K562 (cell line): ENCODE results near the gene MRPL2. TPM values are rescaled to one million over a fixed set of nuclear protein-coding genes. Genes with fewer than 3 reads are reported as not detected.

Experiments
- ATAC-seq: fragments of 200-7000 bp; cut with Tn5 transposase; 3 replicates; pipeline ENCODE4 v1.9.1; 2020; ENCODE audit warnings: moderate library complexity
- BruUV-seq: library from RNA; stranded (reverse); fragments of 400-500 nt; replicated peaks from 2 replicates; lab custom pipeline; 2021; lab: Mats Ljungman, UMichigan
- CTCF ChIA-PET: fragments of 300-600 bp; formaldehyde crosslinking; extraction: SDS; loops from one replicate; lab custom pipeline; 2021; ENCODE audit warnings: low intra/inter-chr PET ratio; lab: Yijun Ruan, JAX
- POLR2A ChIA-PET: fragments of 300-600, 350-650 bp; sonication (Branson Sonifier 250); formaldehyde crosslinking; extraction: SDS; loops from one replicate; lab custom pipeline; 2021; ENCODE audit warnings: antibody characterized with exemption, inconsistent platforms; lab: Yijun Ruan, JAX
- DNase-seq, 4 experiments: peaks; one replicate each; pipeline versions ENCODE4 v3.0.0 to v3.0.0-alpha.2; 2011 to 2018; ENCODE audit warnings: low spot score in 3 of 4, mixed read lengths in 3 of 4; ENCODE audit errors: extremely low read depth in 1 of 4
- FAIRE-seq: peaks from 2 replicates; lab custom pipeline; 2011; peaks lifted over from hg19 to GRCh38; lab: Jason Lieb, UNC
- H2AFZ ChIP-seq: 2 replicates; pipeline ENCODE4 v1.6.0; 2011; ENCODE audit warnings: low read depth, low read length, control low read depth, inconsistent platforms
- H3K27ac ChIP-seq: fragments of 200-600 bp; 3 replicates; pipeline ENCODE4 v1.8.0; 2011; ENCODE audit warnings: low read depth, mild to moderate bottlenecking, control low read depth, inconsistent platforms, low read length, moderate library complexity, mixed read lengths; ENCODE audit errors: extremely low read depth
- H3K27me3 ChIP-seq, 2 experiments: fragments of 300-600 bp in 1 of 2; 2 replicates in 1 of 2; 3 replicates in 1 of 2; pipeline versions ENCODE4 v1.6.0 to v1.8.0; 2011; ENCODE audit warnings: inconsistent platforms in 2 of 2, low read length in 2 of 2, mild to moderate bottlenecking in 1 of 2, mixed read lengths in 1 of 2, moderate library complexity in 1 of 2; ENCODE audit not compliant: control insufficient read depth in 2 of 2, insufficient read depth in 2 of 2
- H3K36me3 ChIP-seq: fragments of 300-600 bp; 3 replicates; pipeline ENCODE4 v1.8.0; 2011; ENCODE audit warnings: mild to moderate bottlenecking, low read length, inconsistent platforms; ENCODE audit not compliant: control insufficient read depth, insufficient read depth
- H3K4me1 ChIP-seq, 2 experiments: fragments of 200-600 bp in 1 of 2; replicated peaks in 1 of 2; 2 replicates in 1 of 2; 3 replicates in 1 of 2; pipeline versions ENCODE4 v1.5.1 to v1.8.0; 2011; ENCODE audit warnings: inconsistent platforms in 2 of 2, low read length in 2 of 2, mild to moderate bottlenecking in 1 of 2, mixed read lengths in 1 of 2, moderate library complexity in 1 of 2; ENCODE audit not compliant: control insufficient read depth in 2 of 2, insufficient read depth in 2 of 2
- H3K4me2 ChIP-seq: 2 replicates; pipeline ENCODE4 v1.6.1; 2011; ENCODE audit warnings: low read length, control low read depth, inconsistent platforms, mixed read lengths; ENCODE audit not compliant: insufficient read depth
- H3K4me3 ChIP-seq: fragments of 200-600 bp; sonication (generic), shearing (Covaris generic); 2 replicates; pipeline ENCODE4 v1.5.1; 2016; ENCODE audit warnings: control low read depth, inconsistent platforms
- H3K79me2 ChIP-seq: fragments of 200-600 bp; 3 replicates; pipeline ENCODE4 v1.8.0; 2011; ENCODE audit warnings: low read length, inconsistent platforms; ENCODE audit not compliant: control insufficient read depth, insufficient read depth
- H3K9ac ChIP-seq, 2 experiments: 2 replicates each; pipeline versions ENCODE4 v1.6.0 to v1.6.1; 2011; ENCODE audit warnings: low read depth in 2 of 2, low read length in 2 of 2, control low read depth in 1 of 2, inconsistent platforms in 1 of 2, mild to moderate bottlenecking in 1 of 2, mixed read lengths in 1 of 2; ENCODE audit not compliant: insufficient read depth in 1 of 2
- H3K9me1 ChIP-seq: one replicate; pipeline ENCODE4 v1.6.0; 2011; ENCODE audit warnings: inconsistent platforms, mild to moderate bottlenecking, low read length, moderate library complexity; ENCODE audit not compliant: control insufficient read depth, insufficient read depth
- H3K9me3 ChIP-seq: replicated peaks from 2 replicates; pipeline ENCODE4 v1.5.1; 2011; ENCODE audit warnings: low read depth, low read length, inconsistent platforms; ENCODE audit not compliant: control insufficient read depth, insufficient read depth
- H4K20me1 ChIP-seq: replicated peaks from 2 replicates; pipeline ENCODE4 v1.6.1; 2011; ENCODE audit warnings: low read length, inconsistent platforms, mixed read lengths; ENCODE audit not compliant: control insufficient read depth, insufficient read depth
- ARNT ChIP-seq, 2 experiments: fragments of 450-650 bp; IDR thresholded peaks; 2 replicates each; pipeline ENCODE4 v1.6.1; 2016; ENCODE audit warnings: mild to moderate bottlenecking in 1 of 2
- BRCA1 ChIP-seq, 2 experiments: fragments of 450-650 bp in 1 of 2; sonication (generic) in 1 of 2; formaldehyde crosslinking in 1 of 2; IDR thresholded peaks; 2 replicates each; pipeline versions ENCODE4 v1.5.0 to v1.6.1; 2017 to 2020; ENCODE audit warnings: mild to moderate bottlenecking in 1 of 2, missing genetic modification reagents in 1 of 2
- CREB3L1 ChIP-seq: fragments of 450-650 bp; IDR thresholded peaks from 2 replicates; pipeline ENCODE4 v1.6.1; 2014; ENCODE audit warnings: low read depth, mild to moderate bottlenecking, moderate library complexity, borderline replicate concordance
- E2F3 ChIP-seq: fragments of 250-450 bp; sonication (Bioruptor Pico); IDR thresholded peaks from 2 replicates; pipeline ENCODE4 v1.4.0; 2020; ENCODE audit warnings: mild to moderate bottlenecking
- FOXA3 ChIP-seq, 2 experiments: fragments of 450-650 bp in 1 of 2; sonication (generic) in 1 of 2; formaldehyde crosslinking; IDR thresholded peaks in 1 of 2; conservative IDR thresholded peaks in 1 of 2; 2 replicates each; pipeline versions ENCODE4 v1.4.0 to v1.8.0; 2020 to 2022; ENCODE audit warnings: mild to moderate bottlenecking in 2 of 2, missing genetic modification reagents in 1 of 2
- FOXK2 ChIP-seq, 2 experiments: fragments of 450-650 bp; IDR thresholded peaks in 1 of 2; conservative IDR thresholded peaks in 1 of 2; 2 replicates each; pipeline ENCODE4 v1.6.1; 2016; ENCODE audit warnings: low read depth in 2 of 2, mild to moderate bottlenecking in 1 of 2
- GTF2E2 ChIP-seq: fragments of 200-800 bp; sonication (Bioruptor generic); IDR thresholded peaks from 2 replicates; pipeline ENCODE4 v1.6.1; 2016; ENCODE audit warnings: missing genetic modification characterization, missing compliant biosample characterization
- HDAC1 ChIP-seq, 2 experiments: fragments of 450-650 bp; IDR thresholded peaks; 2 replicates each; pipeline ENCODE4 v1.6.1; 2016 to 2017; ENCODE audit warnings: inconsistent platforms in 1 of 2, mild to moderate bottlenecking in 1 of 2, moderate library complexity in 1 of 2
- HMGN3 ChIP-seq: IDR thresholded peaks from 2 replicates; pipeline ENCODE4 v1.6.1; 2011; ENCODE audit warnings: borderline replicate concordance, low read depth, mild to moderate bottlenecking, mixed read lengths, low read length; ENCODE audit not compliant: insufficient read length; ENCODE audit errors: extremely low read depth
- RBFOX2 ChIP-seq: fragments of 200-400 bp; formaldehyde crosslinking; IDR thresholded peaks from 2 replicates; pipeline ENCODE4 v1.6.1; 2017; ENCODE audit warnings: low read depth, mild to moderate bottlenecking, low read length, moderate library complexity
- RBM34 ChIP-seq: fragments of 200-400 bp; formaldehyde crosslinking; IDR thresholded peaks from 2 replicates; pipeline ENCODE4 v1.6.1; 2018; ENCODE audit warnings: low read length, borderline replicate concordance; ENCODE audit not compliant: insufficient read depth
- SAFB2 ChIP-seq: fragments of 200-400 bp; formaldehyde crosslinking; IDR thresholded peaks from 2 replicates; pipeline ENCODE4 v1.6.1; 2018; ENCODE audit warnings: borderline replicate concordance, low read length, low read depth, moderate library complexity; ENCODE audit not compliant: severe bottlenecking
- SLC30A9 ChIP-seq: fragments of 250-450 bp; sonication (Bioruptor Pico); IDR thresholded peaks from 2 replicates; pipeline ENCODE4 v1.8.0; 2022; ENCODE audit warnings: mild to moderate bottlenecking, moderate library complexity
- ZNF3 ChIP-seq: fragments of 250-450 bp; sonication (Bioruptor Pico); IDR thresholded peaks from 2 replicates; pipeline ENCODE4 v1.5.0; 2021; ENCODE audit warnings: mild to moderate bottlenecking, moderate library complexity
- ZNF696 ChIP-seq: fragments of 250-450 bp; sonication (Bioruptor Pico); conservative IDR thresholded peaks from 2 replicates; pipeline ENCODE4 v1.4.0; 2020; ENCODE audit warnings: mild to moderate bottlenecking, moderate library complexity
- whole genome bisulfite sequencing: fragments of 100-300 bp; shearing (Covaris generic); methylation state at CpG from one replicate; pipeline ENCODE4 v1.1.6; 2016; ENCODE audit warnings: low coverage, mixed read lengths; ENCODE audit not compliant: insufficient coverage; ENCODE audit errors: missing lambda C conversion rate; 5-methylcytosine and 5-hydroxymethylcytosine counted together
- in situ Hi-C: fragments of 300-500 bp; cut with MboI; formaldehyde crosslinking; loops from 4 replicates; pipeline ENCODE4 v1.15.0; 2018; ENCODE audit warnings: inconsistent platforms, mixed read lengths
- intact Hi-C: fragments of 100-400 bp; cut with micrococcal nuclease; formaldehyde crosslinking; loops from 2 replicates; pipeline ENCODE4 v1.14.2; 2022
- polyA plus RNA-seq, 8 experiments: library from polyadenylated mRNA; depleted of rRNA in 4 of 8; stranded (reverse) in 5 of 8; unstranded in 3 of 8; fragments of >200 nt; fragmentation: Nextera tagmentation in 2 of 8; fragmentation: Illumina TruSeq in 1 of 8; extraction: Ambion mirVana in 2 of 8; extraction: Trizol in 1 of 8; gene quantifications; 2 replicates each; pipeline versions ENCODE4 v1.2.1 to v1.2.3, GENCODE V29; 2011 to 2014; ENCODE audit warnings: inconsistent platforms in 1 of 8, missing spikeins in 1 of 8
- total RNA-seq, 7 experiments: library from RNA; depleted of rRNA in 6 of 7; stranded (reverse); fragments of >200 nt in 6 of 7; fragmentation: Illumina TruSeq in 2 of 7; extraction: Trizol in 2 of 7; gene quantifications; 2 replicates each; pipeline versions ENCODE4 v1.2.1 to v1.2.3, GENCODE V29; 2011 to 2021; ENCODE audit warnings: low replicate concordance in 1 of 7
- TF ChIP-seq, protein P1 (sequence below), 2 experiments: IDR thresholded peaks; 2 replicates each; pipeline ENCODE4 v1.6.1; 2012; ENCODE audit warnings: improper control_type of control experiment in 2 of 2, low read depth in 2 of 2, low read length in 2 of 2, borderline replicate concordance in 1 of 2

The MRPL2 gene
- total and polyA plus RNA-seq, 9 of the 15 experiments (the other 6 are each of a cell fraction or from before 2014, with no cell fraction given), result 63.1 to 262 (median 121) TPM

- Histone ChIP-seq H3K79me2 (no peaks in the 10 kb centered on the region), H3K9ac (peak overlapping the region; percentile 33 to 90; a peak in 3 of 4 replicates), H3K27me3 (peaks cover 2 to 8% of the 10 kb centered on the region in 2 experiments; a peak in 2 of 5 replicates), H3K9me1 (no peaks in the 10 kb centered on the region), H3K4me3 (peak overlapping the region; percentile 53), H3K9me3 (no peaks in the 10 kb centered on the region), H3K27ac (no peak overlapping the region), H2AFZ (peak overlapping the region; percentile 88), H4K20me1 (0 out of 2 replicates have a peak, but pooled peaks cover 2% of the 10 kb centered on the region), H3K36me3 (no peaks in the 10 kb centered on the region), H3K4me1 (peaks cover 2 to 19% of the 10 kb centered on the region in 2 experiments; a peak in 4 of 5 replicates), H3K4me2 (peak overlapping the region; percentile 63)
- WGBS, result 30% methylated on average over 60 of the region's 72 CpGs
- POLR2A ChIA-PET, result interaction anchor here (0.6 to 1.7 kb wide), 6 partner anchors 10 to 96 kb away, joined by 3 to 4 read pairs (median 3); partner anchors contain the start of genes KLC4, MRPL2 and PPP2R5D
- intact Hi-C loops (no loop called here), in situ Hi-C loops (no loop called here)
- DNase-seq (peak in 2 of 4 experiments; percentile 45 to 51), FAIRE-seq (no peak), ATAC-seq (peak; percentile 14)
- CTCF ChIA-PET, result no interaction called here
- BruUV-seq, result no TSS peak
- TF ChIP-seq SAFB2 (no peak), CREB3L1 (no peak), HMGN3 (peak; percentile 64), ZNF3 (CRISPR knock-in tag) (no peak), RBFOX2 (peak; percentile 49; the same call in 1 of the 2 replicates), FOXA3 (CRISPR knock-in tag; conservative IDR thresholded peaks at IDR 0.05 in 1 of 2, IDR thresholded peaks at IDR 0.05 in 1 of 2) (0 out of 4 replicates have a peak, but pooled peaks of 1 of the 2 experiments have one; percentile 26), HDAC1 (IDR thresholded peaks at IDR 0.05) (peak in 1 of 2 experiments; percentile 31; a peak in 1 of 4 replicates), RBM34 (no peak), FOXK2 (conservative IDR thresholded peaks at IDR 0.05 in 1 of 2, IDR thresholded peaks at IDR 0.05 in 1 of 2; ENCODE audit: low read depth in 2 of 2) (no peak), ARNT (IDR thresholded peaks at IDR 0.05) (no peak), ZNF696 (CRISPR knock-in tag) (no peak), SLC30A9 (CRISPR knock-in tag) (no peak), BRCA1 (IDR thresholded peaks at IDR 0.05) (no peak), BRCA1 (CRISPR knock-in tag; IDR thresholded peaks at IDR 0.05) (no peak), GTF2E2 (tag) (no peak), E2F3 (CRISPR knock-in tag) (no peak)
- TF ChIP-seq, protein P1, sequence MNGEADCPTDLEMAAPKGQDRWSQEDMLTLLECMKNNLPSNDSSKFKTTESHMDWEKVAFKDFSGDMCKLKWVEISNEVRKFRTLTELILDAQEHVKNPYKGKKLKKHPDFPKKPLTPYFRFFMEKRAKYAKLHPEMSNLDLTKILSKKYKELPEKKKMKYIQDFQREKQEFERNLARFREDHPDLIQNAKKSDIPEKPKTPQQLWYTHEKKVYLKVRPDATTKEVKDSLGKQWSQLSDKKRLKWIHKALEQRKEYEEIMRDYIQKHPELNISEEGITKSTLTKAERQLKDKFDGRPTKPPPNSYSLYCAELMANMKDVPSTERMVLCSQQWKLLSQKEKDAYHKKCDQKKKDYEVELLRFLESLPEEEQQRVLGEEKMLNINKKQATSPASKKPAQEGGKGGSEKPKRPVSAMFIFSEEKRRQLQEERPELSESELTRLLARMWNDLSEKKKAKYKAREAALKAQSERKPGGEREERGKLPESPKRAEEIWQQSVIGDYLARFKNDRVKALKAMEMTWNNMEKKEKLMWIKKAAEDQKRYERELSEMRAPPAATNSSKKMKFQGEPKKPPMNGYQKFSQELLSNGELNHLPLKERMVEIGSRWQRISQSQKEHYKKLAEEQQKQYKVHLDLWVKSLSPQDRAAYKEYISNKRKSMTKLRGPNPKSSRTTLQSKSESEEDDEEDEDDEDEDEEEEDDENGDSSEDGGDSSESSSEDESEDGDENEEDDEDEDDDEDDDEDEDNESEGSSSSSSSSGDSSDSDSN (IDR thresholded peaks at IDR 0.05; ENCODE audit: borderline replicate concordance in 1 of 2, low read depth in 2 of 2, low read length in 2 of 2), result peak; percentile 53 to 56; a peak in 2 of 4 replicates
These were observed 17.5 kb upstream of the MRPL2 start for GRCh38 chr6:43076464-43077332.
